WTC11 (cell line): ENCODE measurements around the gene ZNF397. TPM values are rescaled to one million over a fixed set of nuclear protein-coding genes. Genes with fewer than 3 reads are reported as not detected.

Source experiments
- AFF4 ChIP-seq: sonication (generic); formaldehyde crosslinking; IDR thresholded peaks from 2 replicates; pipeline ENCODE4 v1.8.1; 2023; ENCODE audit warnings: mild to moderate bottlenecking, missing genetic modification reagents, borderline replicate concordance
- ATF6 ChIP-seq: sonication (generic); formaldehyde crosslinking; IDR thresholded peaks from 2 replicates; pipeline ENCODE4 v1.8.1; 2023; ENCODE audit warnings: mild to moderate bottlenecking, missing genetic modification reagents
- E2F4 ChIP-seq: sonication (generic); formaldehyde crosslinking; IDR thresholded peaks from 2 replicates; pipeline ENCODE4 v1.8.1; 2022; ENCODE audit warnings: low read depth, mild to moderate bottlenecking, moderate library complexity, missing genetic modification reagents, borderline replicate concordance
- E2F5 ChIP-seq: sonication (generic); formaldehyde crosslinking; IDR thresholded peaks from 2 replicates; pipeline ENCODE4 v1.8.1; 2022; ENCODE audit warnings: mild to moderate bottlenecking, moderate library complexity, missing genetic modification reagents
- ETV6 ChIP-seq: sonication (generic); formaldehyde crosslinking; IDR thresholded peaks from 2 replicates; pipeline ENCODE4 v1.8.1; 2022; ENCODE audit warnings: mild to moderate bottlenecking, missing genetic modification reagents
- FOXJ3 ChIP-seq: sonication (generic); formaldehyde crosslinking; IDR thresholded peaks from 2 replicates; pipeline ENCODE4 v1.9.0; 2021; ENCODE audit warnings: missing genetic modification reagents, mild to moderate bottlenecking, borderline replicate concordance
- GTF2I ChIP-seq: fragments of 250-450 bp; sonication (Bioruptor Pico); conservative IDR thresholded peaks from 2 replicates; pipeline ENCODE4 v1.4.0; 2021; ENCODE audit warnings: mild to moderate bottlenecking
- HMGA2 ChIP-seq: fragments of 250-450 bp; sonication (Bioruptor Pico); IDR thresholded peaks from 2 replicates; pipeline ENCODE4 v1.4.0; 2021; ENCODE audit warnings: mild to moderate bottlenecking, moderate library complexity
- JUN ChIP-seq: sonication (generic); formaldehyde crosslinking; IDR thresholded peaks from 2 replicates; pipeline ENCODE4 v1.8.0; 2023; ENCODE audit warnings: mild to moderate bottlenecking, missing genetic modification reagents
- NR1H2 ChIP-seq: sonication (generic); formaldehyde crosslinking; IDR thresholded peaks from 2 replicates; pipeline ENCODE4 v1.9.0; 2021; ENCODE audit warnings: mild to moderate bottlenecking, moderate library complexity, missing genetic modification reagents
- NR3C1 ChIP-seq: sonication (generic); formaldehyde crosslinking; conservative IDR thresholded peaks from 2 replicates; pipeline ENCODE4 v1.8.1; 2023; ENCODE audit warnings: low read depth, mild to moderate bottlenecking, missing genetic modification reagents
- RELA ChIP-seq: sonication (generic); formaldehyde crosslinking; IDR thresholded peaks from 2 replicates; pipeline ENCODE4 v1.8.1; 2022; ENCODE audit warnings: missing genetic modification reagents, mild to moderate bottlenecking, borderline replicate concordance
- TP53 ChIP-seq: sonication (generic); formaldehyde crosslinking; IDR thresholded peaks from 2 replicates; pipeline ENCODE4 v1.8.1; 2023; ENCODE audit warnings: mild to moderate bottlenecking, missing genetic modification reagents
- ZNF121 ChIP-seq: sonication (generic); formaldehyde crosslinking; IDR thresholded peaks from 2 replicates; pipeline ENCODE4 v1.8.0; 2023; ENCODE audit warnings: missing genetic modification reagents
- ZNF219 ChIP-seq: sonication (generic); formaldehyde crosslinking; IDR thresholded peaks from 2 replicates; pipeline ENCODE4 v1.8.0; 2023; ENCODE audit warnings: missing genetic modification reagents, mild to moderate bottlenecking, borderline replicate concordance
- ZNF317 ChIP-seq: sonication (generic); formaldehyde crosslinking; IDR thresholded peaks from 2 replicates; pipeline ENCODE4 v1.8.1; 2023; ENCODE audit warnings: low read depth, mild to moderate bottlenecking, moderate library complexity, missing genetic modification reagents, borderline replicate concordance
- ZNF416 ChIP-seq: fragments of 250-450 bp; sonication (Bioruptor Pico); IDR thresholded peaks from 2 replicates; pipeline ENCODE4 v1.9.0; 2021; ENCODE audit warnings: mild to moderate bottlenecking, inconsistent platforms
- ZNF423 ChIP-seq: fragments of 250-450 bp; sonication (Bioruptor Pico); IDR thresholded peaks from 2 replicates; pipeline ENCODE4 v2.1.2; 2022; ENCODE audit warnings: mild to moderate bottlenecking, moderate library complexity
- total RNA-seq: library from RNA; stranded (reverse); gene quantifications from 3 replicates; pipeline ENCODE4 v1.2.3, GENCODE V29; 2021
- TF ChIP-seq, protein P1 (sequence below): fragments of 250-450 bp; sonication (Bioruptor Pico); IDR thresholded peaks from 2 replicates; pipeline ENCODE4 v1.8.0; 2021; ENCODE audit warnings: mild to moderate bottlenecking
- TF ChIP-seq, protein P2 (sequence below): sonication (generic); formaldehyde crosslinking; IDR thresholded peaks from 2 replicates; pipeline ENCODE4 v1.8.1; 2023; ENCODE audit warnings: mild to moderate bottlenecking, missing genetic modification reagents
- TF ChIP-seq, protein P3 (sequence below): sonication (generic); formaldehyde crosslinking; IDR thresholded peaks from 2 replicates; pipeline ENCODE4 v1.8.0; 2022; ENCODE audit warnings: mild to moderate bottlenecking, missing genetic modification reagents
- TF ChIP-seq, protein P4 (sequence below): sonication (generic); formaldehyde crosslinking; conservative IDR thresholded peaks from 2 replicates; pipeline ENCODE4 v1.8.1; 2023; ENCODE audit warnings: mild to moderate bottlenecking, low read depth, missing genetic modification reagents, moderate library complexity
- TF ChIP-seq, protein P5 (sequence below): sonication (generic); formaldehyde crosslinking; IDR thresholded peaks from 2 replicates; pipeline ENCODE4 v1.8.1; 2022; ENCODE audit warnings: mild to moderate bottlenecking, missing genetic modification reagents, moderate library complexity, borderline replicate concordance

ZNF397 gene
- total RNA-seq, 1 experiment from 2014 or later = 44.0 TPM

- TF ChIP-seq, protein P1, sequence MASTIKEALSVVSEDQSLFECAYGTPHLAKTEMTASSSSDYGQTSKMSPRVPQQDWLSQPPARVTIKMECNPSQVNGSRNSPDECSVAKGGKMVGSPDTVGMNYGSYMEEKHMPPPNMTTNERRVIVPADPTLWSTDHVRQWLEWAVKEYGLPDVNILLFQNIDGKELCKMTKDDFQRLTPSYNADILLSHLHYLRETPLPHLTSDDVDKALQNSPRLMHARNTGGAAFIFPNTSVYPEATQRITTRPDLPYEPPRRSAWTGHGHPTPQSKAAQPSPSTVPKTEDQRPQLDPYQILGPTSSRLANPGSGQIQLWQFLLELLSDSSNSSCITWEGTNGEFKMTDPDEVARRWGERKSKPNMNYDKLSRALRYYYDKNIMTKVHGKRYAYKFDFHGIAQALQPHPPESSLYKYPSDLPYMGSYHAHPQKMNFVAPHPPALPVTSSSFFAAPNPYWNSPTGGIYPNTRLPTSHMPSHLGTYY = no peak
- TF ChIP-seq E2F4 (CRISPR knock-in tag) (0 out of 2 replicates have a peak, but pooled peaks have one; percentile 26), E2F5 (CRISPR knock-in tag) (peak; percentile 94), NR3C1 (CRISPR knock-in tag) (peak; percentile 75), ZNF121 (CRISPR knock-in tag) (no peak), ZNF416 (CRISPR knock-in tag) (peak; percentile 63; the same call in 1 of the 2 replicates), ZNF317 (0 out of 2 replicates have a peak, but pooled peaks have one; percentile 21), ZNF219 (CRISPR knock-in tag) (0 out of 2 replicates have a peak, but pooled peaks have one; percentile 39), FOXJ3 (peak; percentile 5; the same call in 1 of the 2 replicates), NR1H2 (CRISPR knock-in tag) (peak; percentile 75; the same call in 1 of the 2 replicates), AFF4 (no peak), ETV6 (CRISPR knock-in tag) (peak; percentile 50; the same call in 1 of the 2 replicates), HMGA2 (CRISPR knock-in tag) (no peak), JUN (peak; percentile 75; the same call in 1 of the 2 replicates), GTF2I (0 out of 2 replicates have a peak, but pooled peaks have one; percentile 1), RELA (0 out of 2 replicates have a peak, but pooled peaks have one; percentile 72), ATF6 (CRISPR knock-in tag) (no peak), ZNF423 (CRISPR knock-in tag) (no peak), TP53 (CRISPR knock-in tag) (no peak)
- TF ChIP-seq, protein P2, sequence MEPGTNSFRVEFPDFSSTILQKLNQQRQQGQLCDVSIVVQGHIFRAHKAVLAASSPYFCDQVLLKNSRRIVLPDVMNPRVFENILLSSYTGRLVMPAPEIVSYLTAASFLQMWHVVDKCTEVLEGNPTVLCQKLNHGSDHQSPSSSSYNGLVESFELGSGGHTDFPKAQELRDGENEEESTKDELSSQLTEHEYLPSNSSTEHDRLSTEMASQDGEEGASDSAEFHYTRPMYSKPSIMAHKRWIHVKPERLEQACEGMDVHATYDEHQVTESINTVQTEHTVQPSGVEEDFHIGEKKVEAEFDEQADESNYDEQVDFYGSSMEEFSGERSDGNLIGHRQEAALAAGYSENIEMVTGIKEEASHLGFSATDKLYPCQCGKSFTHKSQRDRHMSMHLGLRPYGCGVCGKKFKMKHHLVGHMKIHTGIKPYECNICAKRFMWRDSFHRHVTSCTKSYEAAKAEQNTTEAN (CRISPR knock-in tag) = no peak; the same call in none of the 2 replicates
- TF ChIP-seq, protein P3, sequence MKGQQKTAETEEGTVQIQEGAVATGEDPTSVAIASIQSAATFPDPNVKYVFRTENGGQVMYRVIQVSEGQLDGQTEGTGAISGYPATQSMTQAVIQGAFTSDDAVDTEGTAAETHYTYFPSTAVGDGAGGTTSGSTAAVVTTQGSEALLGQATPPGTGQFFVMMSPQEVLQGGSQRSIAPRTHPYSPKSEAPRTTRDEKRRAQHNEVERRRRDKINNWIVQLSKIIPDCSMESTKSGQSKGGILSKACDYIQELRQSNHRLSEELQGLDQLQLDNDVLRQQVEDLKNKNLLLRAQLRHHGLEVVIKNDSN (CRISPR knock-in tag) = peak; percentile 89
- TF ChIP-seq, protein P4, sequence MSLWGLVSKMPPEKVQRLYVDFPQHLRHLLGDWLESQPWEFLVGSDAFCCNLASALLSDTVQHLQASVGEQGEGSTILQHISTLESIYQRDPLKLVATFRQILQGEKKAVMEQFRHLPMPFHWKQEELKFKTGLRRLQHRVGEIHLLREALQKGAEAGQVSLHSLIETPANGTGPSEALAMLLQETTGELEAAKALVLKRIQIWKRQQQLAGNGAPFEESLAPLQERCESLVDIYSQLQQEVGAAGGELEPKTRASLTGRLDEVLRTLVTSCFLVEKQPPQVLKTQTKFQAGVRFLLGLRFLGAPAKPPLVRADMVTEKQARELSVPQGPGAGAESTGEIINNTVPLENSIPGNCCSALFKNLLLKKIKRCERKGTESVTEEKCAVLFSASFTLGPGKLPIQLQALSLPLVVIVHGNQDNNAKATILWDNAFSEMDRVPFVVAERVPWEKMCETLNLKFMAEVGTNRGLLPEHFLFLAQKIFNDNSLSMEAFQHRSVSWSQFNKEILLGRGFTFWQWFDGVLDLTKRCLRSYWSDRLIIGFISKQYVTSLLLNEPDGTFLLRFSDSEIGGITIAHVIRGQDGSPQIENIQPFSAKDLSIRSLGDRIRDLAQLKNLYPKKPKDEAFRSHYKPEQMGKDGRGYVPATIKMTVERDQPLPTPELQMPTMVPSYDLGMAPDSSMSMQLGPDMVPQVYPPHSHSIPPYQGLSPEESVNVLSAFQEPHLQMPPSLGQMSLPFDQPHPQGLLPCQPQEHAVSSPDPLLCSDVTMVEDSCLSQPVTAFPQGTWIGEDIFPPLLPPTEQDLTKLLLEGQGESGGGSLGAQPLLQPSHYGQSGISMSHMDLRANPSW (CRISPR knock-in tag) = no peak; the same call in 1 of the 2 replicates
- TF ChIP-seq, protein P5, sequence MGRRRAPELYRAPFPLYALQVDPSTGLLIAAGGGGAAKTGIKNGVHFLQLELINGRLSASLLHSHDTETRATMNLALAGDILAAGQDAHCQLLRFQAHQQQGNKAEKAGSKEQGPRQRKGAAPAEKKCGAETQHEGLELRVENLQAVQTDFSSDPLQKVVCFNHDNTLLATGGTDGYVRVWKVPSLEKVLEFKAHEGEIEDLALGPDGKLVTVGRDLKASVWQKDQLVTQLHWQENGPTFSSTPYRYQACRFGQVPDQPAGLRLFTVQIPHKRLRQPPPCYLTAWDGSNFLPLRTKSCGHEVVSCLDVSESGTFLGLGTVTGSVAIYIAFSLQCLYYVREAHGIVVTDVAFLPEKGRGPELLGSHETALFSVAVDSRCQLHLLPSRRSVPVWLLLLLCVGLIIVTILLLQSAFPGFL (CRISPR knock-in tag) = no peak
Measured at GRCh38 chr18:35267161-35267651, 26.4 kb downstream of the ZNF397 start (continued).
